HG02678 (cell line): ENCODE measurements around the gene ACTR3C.
A peak's percentile ranks its signal among the peaks of the same experiment; 100 is the strongest.

Experiments used
- ATAC-seq: cut with Tn5 transposase; IDR thresholded peaks from one replicate; pipeline ENCODE4 v1.9.1; 2021; ENCODE audit warnings: mild to moderate bottlenecking, moderate library complexity; ENCODE audit not compliant: unreplicated experiment

The ACTR3C gene

DNA sequence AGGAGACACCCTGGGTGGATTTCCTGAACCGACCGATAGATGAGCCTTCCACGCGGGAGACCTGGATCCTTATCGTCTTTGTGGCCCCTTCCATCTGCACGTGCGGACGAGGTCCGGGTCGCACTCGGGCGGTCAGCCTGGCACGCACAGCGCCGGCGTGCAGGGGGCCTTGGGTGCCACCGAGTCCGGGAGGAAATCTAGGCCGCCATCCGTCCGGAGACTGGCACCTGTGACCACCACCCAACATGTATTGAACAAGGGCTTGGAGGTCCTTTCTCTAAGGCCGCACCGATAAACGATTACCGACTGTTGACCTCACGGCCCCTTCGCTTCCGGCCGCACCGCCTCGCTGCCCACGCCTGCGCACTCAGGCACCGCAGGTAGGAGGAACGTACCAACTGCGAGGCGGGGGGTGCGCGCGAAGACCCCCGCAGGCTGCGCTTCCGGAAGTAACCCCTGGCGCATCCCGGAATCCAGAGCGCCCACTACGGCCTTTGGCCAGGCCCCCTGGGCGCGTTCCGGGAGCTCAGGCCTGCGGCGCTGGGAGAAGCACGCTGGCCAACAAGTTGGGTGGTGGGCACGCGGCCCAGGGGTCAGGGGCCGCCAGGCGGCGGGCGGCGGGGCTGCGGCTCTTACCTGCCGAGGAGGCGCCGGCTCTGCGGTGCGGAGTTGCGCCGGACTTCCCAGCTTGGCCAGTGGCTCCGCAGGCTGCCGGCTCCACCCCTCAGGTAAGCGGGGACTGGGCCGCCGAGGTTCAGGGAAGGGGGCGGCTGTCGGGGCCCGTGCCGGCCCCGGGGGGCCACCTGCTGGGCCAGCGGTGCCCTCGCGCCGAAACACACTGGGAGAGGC, at the start of gene ACTR3C, which contains the start of gene LRRC61:
Gene ACTR3C, minus strand, starts transcription at position 713 of the 849 bp plus-strand sequence. CDS start 28,249 bp downstream, outside the sequence.
Gene LRRC61, plus strand, starts transcription at position 523 of the 849 bp plus-strand sequence. CDS start 13,507 bp downstream, outside the sequence.
- peak; percentile 58 for ATAC-seq

DNA sequence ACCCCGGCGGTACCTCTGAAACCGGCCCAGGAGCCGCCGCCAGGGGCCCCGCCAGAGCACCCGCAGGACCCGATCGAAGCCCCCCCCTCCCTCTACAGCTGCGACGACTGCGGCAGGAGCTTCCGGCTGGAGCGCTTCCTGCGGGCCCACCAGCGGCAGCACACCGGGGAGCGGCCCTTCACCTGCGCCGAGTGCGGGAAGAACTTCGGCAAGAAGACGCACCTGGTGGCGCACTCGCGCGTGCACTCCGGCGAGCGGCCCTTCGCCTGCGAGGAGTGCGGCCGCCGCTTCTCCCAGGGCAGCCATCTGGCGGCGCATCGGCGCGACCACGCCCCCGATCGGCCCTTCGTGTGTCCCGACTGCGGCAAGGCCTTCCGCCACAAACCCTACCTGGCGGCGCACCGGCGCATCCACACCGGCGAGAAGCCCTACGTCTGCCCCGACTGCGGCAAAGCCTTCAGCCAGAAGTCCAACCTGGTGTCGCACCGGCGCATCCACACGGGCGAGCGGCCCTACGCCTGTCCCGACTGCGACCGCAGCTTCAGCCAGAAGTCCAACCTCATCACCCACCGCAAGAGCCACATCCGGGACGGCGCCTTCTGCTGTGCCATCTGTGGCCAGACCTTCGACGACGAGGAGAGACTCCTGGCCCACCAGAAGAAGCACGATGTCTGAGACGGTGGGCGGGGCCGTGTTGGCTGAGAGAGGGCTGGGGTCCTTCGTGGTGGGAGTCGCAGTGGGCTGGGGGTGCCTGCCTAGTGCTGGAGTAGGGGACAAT, 49.1 kb upstream of the ACTR3C start:
- no peak for ATAC-seq

GRCh38 chr7:150371996-150372270, 48.6 kb upstream of the ACTR3C start:
- no peak for ATAC-seq

GRCh38 chr7:150371131-150371995, 48.0 kb upstream of the ACTR3C start:
- no peak for ATAC-seq

- no peak for ATAC-seq
Observed at GRCh38 chr7:150370612-150371071, 47.3 kb upstream of the ACTR3C start.

DNA sequence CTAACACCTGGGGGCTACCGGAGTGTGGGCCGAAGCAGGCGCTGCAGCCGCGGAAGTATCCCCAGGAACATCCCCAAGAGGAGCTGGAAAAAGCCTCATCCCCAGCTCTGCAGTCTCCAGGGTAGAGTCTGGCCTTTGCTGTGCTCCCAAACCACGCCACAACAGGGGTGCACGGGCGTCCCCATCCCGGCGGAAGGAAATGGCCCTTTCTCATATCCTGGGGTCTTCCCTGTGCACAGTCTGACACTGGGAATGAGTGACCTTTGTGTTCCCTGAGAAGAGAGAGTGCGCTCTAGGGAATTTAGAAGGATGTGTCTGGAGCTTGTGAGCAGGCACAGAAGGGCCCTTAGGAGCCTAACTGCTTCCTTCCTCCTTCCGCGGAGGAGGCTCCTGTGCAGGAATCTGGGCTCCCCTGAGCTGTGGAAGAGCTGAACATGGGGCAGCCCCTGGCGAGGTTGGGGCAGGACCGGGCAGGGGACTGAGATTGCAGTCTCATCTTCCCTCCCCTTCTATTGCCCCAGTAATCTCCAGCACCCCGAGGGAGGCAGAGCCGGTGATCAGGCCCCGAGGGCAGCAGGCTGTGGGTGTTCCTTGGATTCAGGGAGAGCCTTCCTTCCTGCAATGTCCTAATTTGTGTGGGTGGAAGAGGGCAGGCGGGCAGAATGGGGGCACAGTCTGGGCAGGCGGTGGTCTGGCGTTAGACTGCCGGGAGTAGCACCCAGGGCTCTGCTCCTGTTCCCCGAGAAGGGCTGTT, 46.6 kb upstream of the ACTR3C start:
- no peak for ATAC-seq

DNA sequence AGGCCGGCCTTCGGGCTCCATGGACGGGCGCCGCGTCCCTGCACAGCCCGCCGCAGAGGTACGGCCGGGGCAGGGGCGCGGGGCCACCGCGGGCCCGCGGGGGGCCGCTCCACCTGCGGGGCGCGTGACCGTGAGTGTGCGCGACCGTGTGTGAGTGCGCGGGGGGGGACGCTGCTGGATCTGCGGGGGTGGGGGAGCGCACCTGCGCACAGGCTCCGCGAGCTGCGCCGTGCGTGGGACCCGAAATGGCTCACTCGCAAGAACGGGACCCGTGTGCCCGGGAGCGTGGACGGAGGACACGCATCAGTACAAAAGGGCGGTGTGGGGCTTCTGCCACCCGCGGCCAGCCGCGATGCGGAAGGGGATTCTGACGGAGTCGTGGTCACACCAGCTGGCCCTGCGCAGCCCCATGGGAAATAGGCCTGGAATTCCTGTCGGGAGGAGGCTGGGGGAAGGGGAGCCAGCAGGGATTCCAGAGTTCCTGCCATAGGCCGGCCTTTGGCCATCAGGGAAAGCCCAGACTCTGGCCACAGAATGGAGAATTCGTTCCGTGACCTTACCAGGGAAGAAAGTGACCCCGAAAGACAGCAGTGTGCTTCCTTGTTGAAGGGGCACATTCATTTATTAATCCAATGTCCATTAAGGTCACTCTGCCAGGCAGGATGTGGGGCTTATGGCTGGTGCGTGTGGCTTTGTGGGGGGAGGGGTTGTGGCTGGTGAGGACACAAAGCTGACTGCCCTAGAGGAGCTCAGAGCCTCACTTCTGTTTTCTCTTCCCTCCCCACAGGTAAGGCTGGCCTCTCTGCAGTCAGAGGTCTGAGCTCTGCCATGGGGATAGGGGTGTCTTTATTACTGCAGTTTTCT, 45.8 kb upstream of the ACTR3C start:
- ATAC-seq = peak; percentile 45

GRCh38 chr7:150368096-150368883, 44.9 kb upstream of the ACTR3C start, which contains the start of gene REPIN1:
REPIN1 (plus strand) TSS chr7:150368822; CDS start chr7:150369712, 890 bp downstream.
- peak; percentile 55 for ATAC-seq

DNA sequence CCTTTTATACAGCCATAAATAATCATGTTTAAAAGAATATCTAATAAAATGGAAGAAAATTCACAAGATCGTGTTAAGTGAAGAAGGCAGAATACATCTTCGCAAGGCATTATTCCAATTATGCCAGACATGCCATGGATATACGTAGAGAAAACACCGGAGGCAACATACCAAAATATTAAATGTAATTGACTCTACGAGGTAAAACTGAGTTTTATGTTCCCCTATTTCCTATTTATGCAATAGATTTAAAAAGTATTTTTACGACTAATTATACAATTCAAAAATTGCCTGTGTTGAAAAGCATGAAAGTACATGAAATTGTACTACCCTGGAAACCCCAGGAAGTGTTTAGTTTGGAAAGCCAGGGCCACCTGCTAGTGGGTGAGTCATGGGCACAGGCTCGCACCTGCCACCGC, 44.3 kb upstream of the ACTR3C start:
- no peak for ATAC-seq

DNA sequence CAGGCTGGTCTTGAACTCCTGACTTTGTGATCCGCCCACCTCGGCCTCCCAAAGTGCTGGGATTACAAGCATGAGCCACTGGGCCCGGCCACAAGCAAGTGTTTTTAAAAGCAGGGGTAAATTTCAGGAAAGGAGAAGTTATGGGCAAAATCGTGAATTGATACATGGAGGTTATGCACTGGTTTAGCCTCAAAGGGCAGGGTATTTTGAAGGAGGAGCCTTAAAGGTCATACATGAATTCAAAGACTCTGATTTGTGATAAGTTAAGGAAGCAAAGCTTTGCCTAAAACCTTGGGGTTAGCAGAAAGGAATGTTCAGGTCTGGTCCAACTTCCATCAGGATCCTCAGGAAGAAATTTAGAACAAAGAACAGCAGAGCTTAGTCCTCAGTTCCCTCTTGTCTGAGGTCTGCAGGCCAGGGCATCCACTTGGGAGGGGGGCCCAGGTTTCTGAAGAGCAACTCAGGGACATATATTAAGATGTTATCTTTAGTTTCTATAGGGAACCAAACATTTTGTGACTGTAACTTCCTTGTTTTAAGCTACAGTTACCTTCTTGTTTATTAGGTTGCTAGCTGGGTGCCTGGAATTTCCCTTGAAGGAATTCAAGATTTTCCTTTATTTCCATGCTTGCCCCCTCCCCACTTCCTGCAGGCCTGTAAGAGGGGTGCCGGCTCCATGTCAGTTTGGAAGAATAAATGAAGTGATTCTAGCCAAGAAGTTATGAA, 42.5 kb upstream of the ACTR3C start:
- ATAC-seq = no peak

DNA sequence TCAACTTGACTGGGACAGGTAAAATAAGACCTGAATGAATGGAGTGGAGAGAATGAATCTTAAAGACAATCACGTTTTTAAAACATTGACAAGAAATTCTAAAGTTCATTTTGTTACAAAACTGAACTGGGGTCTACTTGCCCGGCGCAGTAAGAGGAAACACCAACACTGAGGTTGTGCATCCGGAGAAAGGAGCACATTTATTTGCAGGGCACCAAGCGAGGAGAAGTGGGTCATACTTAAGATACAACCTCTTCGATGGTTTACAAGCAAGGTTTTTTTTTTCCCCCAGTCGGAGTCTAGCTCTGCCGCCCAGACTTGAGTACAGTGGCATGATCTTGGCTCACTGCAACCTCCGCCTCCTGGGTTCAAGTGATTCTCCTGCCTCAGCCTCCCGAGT, 41.8 kb upstream of the ACTR3C start:
- ATAC-seq = no peak

DNA sequence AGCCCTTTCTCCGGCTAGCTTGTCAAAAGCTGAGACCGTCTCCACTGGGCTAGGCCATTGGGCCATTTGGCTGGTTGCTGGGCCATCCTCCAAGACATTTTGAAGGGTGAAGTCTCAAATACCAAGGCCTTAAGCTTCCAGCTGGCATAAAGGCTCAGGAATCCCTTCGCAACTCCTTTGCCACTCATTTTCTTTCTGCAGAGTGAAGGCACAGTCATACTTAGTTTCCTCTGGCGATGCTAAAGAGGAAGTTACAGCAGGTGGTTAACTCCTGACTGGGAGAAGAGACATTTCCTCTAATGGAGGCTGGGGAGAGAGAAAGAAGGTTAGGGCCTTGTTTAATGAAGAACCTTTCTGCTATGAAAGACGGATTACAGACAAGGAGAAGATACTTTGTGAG, 40.5 kb upstream of the ACTR3C start:
- ATAC-seq = no peak

DNA sequence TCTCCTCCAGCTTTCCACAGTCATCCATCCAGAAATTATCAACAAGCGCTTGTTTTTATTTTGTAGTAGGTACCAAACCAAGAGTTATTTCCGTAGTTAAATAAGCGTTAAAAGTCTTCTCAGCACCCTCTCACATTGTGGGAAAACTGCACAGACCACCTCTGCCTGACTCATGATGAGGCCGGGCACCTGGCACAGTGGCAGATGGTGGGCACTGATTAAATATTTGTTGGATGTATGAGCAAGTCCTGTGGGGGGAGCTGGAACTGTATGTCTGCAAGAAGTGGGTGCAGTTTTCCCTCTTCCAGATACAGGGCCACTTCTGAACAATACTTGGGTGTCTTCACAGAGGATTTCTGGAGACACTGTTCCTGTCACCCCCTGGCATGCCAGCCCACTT, 40.0 kb upstream of the ACTR3C start:
- ATAC-seq = no peak

- ATAC-seq = no peak
Observed at GRCh38 chr7:150361807-150362621, 38.7 kb upstream of the ACTR3C start.

DNA sequence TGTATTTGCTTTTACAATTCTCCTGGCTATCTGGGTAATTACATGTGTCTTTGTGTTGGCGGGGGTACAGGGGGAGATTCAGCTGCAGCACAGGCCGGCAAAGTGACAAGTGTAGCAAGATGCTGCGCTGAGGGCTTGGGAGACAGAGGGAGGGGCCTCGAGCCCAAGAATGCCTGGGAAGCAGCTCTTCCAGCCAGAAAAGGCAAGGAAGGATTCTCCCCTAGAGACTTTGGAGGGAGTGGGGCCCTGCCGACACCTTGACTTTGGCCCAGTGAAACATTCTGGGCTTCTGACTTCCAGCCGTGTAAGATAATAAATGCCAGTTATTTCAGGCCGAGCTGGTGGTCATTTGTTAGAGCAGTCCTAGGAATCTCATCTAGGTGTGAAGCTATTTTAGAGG, 38.1 kb upstream of the ACTR3C start:
- ATAC-seq = no peak

GRCh38 chr7:150360363-150361058, 37.2 kb upstream of the ACTR3C start:
- ATAC-seq = no peak
